GM21381 (cell line): ENCODE results near the gene TULP3.
A peak's percentile ranks its signal among the peaks of the same experiment; 100 is the strongest.
"Not testable (repeated sequence)": the region's sequence is repeated elsewhere in the genome, so short reads cannot be mapped to it uniquely, and the experiment has no call there.

Source experiments
- ATAC-seq: cut with Tn5 transposase; IDR thresholded peaks from one replicate; pipeline ENCODE4 v1.9.1; 2021; ENCODE audit warnings: mild to moderate bottlenecking, moderate library complexity; ENCODE audit not compliant: unreplicated experiment

TULP3 gene

GRCh38 chr12:2890388-2891239 lies at the start of gene TULP3:
TULP3 (plus strand) TSS chr12:2890891; CDS start chr12:2890948, 57 bp downstream.
- ATAC-seq: peak; percentile 96

GRCh38 chr12:2841056-2841650 lies 49.5 kb upstream of the TULP3 start:
- no peak for ATAC-seq

- no peak for ATAC-seq
Measured at GRCh38 chr12:2842948-2843347, 47.7 kb upstream of the TULP3 start.

- ATAC-seq: no peak
Measured at GRCh38 chr12:2844786-2845185, 45.9 kb upstream of the TULP3 start.

- ATAC-seq: no peak
Measured at GRCh38 chr12:2845280-2845679, 45.4 kb upstream of the TULP3 start.

GRCh38 chr12:2851931-2852330 lies 38.8 kb upstream of the TULP3 start:
- ATAC-seq: no peak

- ATAC-seq: no peak
Measured at GRCh38 chr12:2853626-2854025, 37.1 kb upstream of the TULP3 start.

GRCh38 chr12:2854669-2855453 lies 35.8 kb upstream of the TULP3 start:
- no peak for ATAC-seq

- no peak for ATAC-seq
Measured at GRCh38 chr12:2855546-2855945, 35.1 kb upstream of the TULP3 start.

GRCh38 chr12:2856051-2856450 lies 34.6 kb upstream of the TULP3 start:
- ATAC-seq: no peak

- ATAC-seq: no peak
Measured at GRCh38 chr12:2857021-2857431, 33.7 kb upstream of the TULP3 start, which contains the start of gene TEX52. TEX52 (minus strand) TSS chr12:2857039; CDS start chr12:2857026, 13 bp downstream.

- no peak for ATAC-seq
Measured at GRCh38 chr12:2857576-2857975, 33.1 kb upstream of the TULP3 start.

GRCh38 chr12:2858334-2858733 lies 32.4 kb upstream of the TULP3 start:
- ATAC-seq: no peak

- ATAC-seq: no peak
Measured at GRCh38 chr12:2858944-2859421, 31.7 kb upstream of the TULP3 start.

GRCh38 chr12:2860170-2860569 lies 30.5 kb upstream of the TULP3 start:
- ATAC-seq: no peak

GRCh38 chr12:2862876-2863275 lies 27.8 kb upstream of the TULP3 start:
- ATAC-seq: no peak

- ATAC-seq: not testable (repeated sequence)
Measured at GRCh38 chr12:2863402-2863801, 27.3 kb upstream of the TULP3 start.

GRCh38 chr12:2864198-2864597 lies 26.5 kb upstream of the TULP3 start:
- no peak for ATAC-seq

- ATAC-seq: not testable (repeated sequence)
Measured at GRCh38 chr12:2868986-2869632, 21.6 kb upstream of the TULP3 start.

GRCh38 chr12:2876431-2877046 lies 14.2 kb upstream of the TULP3 start:
- peak; percentile 12 for ATAC-seq
